Astrocyte of the spinal cord (primary cell): ENCODE results near the gene VPS25.

ENCODE experiments used
- DNase-seq: peaks from one replicate; pipeline ENCODE4 v3.0.0; 2011; ENCODE audit warnings: low read depth, low spot score
- H3K4me3 ChIP-seq: 2 replicates; pipeline ENCODE4 v1.5.1; 2011; ENCODE audit warnings: low read depth, mild to moderate bottlenecking, low read length, moderate library complexity
- in situ Hi-C: cut with HindIII; loops from 2 replicates; pipeline ENCODE4 v1.10.0; 2017; ENCODE audit warnings: low sequenced_read_pairs
- TF ChIP-seq, protein P1 (sequence below): IDR thresholded peaks from 2 replicates; pipeline ENCODE4 v1.5.1; 2012; ENCODE audit warnings: low read depth, mild to moderate bottlenecking, low read length, inconsistent platforms

The VPS25 gene

DNA sequence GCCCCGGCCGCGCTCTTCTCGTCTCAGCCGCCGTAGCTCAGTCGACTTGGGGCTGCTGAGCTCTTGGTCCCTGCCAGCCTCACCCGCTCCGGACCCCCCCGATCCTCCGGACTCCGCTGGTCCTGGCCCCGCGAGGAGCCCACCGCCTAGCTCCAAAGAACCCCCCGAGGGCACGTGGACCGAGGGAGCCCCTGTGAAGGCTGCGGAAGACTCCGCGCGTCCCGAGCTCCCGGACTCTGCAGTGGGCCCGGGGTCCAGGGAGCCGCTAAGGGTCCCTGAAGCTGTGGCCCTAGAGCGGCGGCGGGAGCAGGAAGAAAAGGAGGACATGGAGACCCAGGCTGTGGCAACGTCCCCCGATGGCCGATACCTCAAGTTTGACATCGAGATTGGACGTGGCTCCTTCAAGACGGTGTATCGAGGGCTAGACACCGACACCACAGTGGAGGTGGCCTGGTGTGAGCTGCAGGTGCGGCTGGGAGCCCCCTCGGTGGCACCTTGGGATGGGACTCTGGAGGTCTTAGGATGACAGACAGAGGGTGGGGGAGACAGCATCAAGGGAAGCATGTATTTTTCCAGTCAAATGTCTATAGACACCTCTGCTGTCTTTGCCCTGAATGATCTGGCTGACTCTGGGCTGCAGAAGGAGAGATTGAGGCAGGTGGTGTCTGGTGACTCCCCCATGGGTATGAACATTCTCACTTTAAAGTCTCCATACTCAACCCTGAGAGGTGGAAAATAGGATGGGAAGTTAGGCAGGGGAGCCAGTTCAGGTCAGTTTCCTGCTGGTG is 7.8 kb downstream of the VPS25 start:
- TF ChIP-seq, protein P1, sequence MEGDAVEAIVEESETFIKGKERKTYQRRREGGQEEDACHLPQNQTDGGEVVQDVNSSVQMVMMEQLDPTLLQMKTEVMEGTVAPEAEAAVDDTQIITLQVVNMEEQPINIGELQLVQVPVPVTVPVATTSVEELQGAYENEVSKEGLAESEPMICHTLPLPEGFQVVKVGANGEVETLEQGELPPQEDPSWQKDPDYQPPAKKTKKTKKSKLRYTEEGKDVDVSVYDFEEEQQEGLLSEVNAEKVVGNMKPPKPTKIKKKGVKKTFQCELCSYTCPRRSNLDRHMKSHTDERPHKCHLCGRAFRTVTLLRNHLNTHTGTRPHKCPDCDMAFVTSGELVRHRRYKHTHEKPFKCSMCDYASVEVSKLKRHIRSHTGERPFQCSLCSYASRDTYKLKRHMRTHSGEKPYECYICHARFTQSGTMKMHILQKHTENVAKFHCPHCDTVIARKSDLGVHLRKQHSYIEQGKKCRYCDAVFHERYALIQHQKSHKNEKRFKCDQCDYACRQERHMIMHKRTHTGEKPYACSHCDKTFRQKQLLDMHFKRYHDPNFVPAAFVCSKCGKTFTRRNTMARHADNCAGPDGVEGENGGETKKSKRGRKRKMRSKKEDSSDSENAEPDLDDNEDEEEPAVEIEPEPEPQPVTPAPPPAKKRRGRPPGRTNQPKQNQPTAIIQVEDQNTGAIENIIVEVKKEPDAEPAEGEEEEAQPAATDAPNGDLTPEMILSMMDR: no peak
- no peak for DNase-seq
- H3K4me3 ChIP-seq: peak overlapping the region; percentile 70
- in situ Hi-C loops: no loop called here

DNA sequence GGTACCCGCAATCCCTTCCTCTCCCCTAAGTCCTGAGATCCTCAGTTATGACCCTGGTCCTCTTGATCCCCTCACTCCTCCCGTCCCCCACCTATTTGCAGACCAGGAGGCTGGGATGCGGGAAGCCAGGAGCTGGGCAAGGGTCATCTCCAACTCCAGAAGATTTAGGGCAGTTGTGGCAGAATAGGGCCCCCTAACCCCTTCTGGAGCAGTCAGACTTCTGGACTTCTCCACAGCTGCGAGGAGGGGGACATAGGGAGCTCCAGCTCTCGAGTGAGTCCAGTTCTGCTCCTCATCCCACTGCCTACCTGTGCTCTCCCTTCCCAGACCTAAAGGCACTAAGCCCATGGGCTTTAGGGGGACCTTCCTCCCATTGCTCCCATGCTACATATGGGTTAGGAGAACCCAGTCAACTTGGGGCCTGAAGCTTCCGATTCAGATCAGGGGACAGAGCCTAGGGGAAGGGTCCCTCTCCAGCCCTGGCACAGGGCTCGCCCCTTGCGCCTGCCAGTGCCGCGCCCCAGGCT is 8.5 kb downstream of the VPS25 start:
- in situ Hi-C loops: no loop called here
- peak overlapping the region; percentile 70 for H3K4me3 ChIP-seq
- TF ChIP-seq, protein P1: no peak
- no peak for DNase-seq

DNA sequence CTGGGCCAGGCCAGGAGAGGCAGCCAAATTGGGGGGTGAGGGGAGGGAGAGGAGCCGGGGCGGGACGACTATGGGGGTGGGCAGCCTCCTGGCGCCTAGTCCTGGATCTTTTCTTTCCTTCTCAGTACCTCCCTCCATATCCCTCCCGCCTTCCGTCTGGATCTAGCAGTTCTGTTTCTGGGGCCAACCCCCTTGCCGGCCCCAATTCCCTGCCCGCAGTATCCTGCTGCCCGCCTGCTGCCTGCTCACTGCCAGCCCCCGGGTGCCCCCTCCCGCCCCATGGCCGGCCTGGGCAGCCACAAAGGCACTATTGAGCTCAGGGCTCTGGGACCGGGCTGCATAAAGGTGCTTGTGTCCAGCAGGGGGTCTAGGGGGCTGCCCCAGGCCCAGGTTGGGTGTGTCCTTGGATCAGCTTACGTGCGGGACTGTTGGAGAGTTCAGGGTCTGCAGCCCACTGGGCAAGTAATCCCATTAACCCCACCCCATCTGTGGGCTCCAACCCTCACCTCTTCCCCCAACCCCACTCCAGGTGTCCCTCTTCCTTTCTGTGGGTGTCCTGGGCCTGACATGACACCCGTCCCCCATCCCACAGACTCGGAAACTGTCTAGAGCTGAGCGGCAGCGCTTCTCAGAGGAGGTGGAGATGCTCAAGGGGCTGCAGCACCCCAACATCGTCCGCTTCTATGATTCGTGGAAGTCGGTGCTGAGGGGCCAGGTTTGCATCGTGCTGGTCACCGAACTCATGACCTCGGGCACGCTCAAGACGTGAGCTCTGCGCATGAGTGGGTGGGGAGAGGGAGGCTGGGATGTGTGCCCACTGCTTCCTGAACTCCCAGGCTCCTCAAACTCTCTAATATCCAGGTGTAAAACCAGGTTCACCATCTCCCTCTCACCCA is 9.2 kb downstream of the VPS25 start:
- TF ChIP-seq, protein P1: no peak
- H3K4me3 ChIP-seq: peak overlapping the region; percentile 70
- no peak for DNase-seq
- in situ Hi-C loops: no loop called here

DNA sequence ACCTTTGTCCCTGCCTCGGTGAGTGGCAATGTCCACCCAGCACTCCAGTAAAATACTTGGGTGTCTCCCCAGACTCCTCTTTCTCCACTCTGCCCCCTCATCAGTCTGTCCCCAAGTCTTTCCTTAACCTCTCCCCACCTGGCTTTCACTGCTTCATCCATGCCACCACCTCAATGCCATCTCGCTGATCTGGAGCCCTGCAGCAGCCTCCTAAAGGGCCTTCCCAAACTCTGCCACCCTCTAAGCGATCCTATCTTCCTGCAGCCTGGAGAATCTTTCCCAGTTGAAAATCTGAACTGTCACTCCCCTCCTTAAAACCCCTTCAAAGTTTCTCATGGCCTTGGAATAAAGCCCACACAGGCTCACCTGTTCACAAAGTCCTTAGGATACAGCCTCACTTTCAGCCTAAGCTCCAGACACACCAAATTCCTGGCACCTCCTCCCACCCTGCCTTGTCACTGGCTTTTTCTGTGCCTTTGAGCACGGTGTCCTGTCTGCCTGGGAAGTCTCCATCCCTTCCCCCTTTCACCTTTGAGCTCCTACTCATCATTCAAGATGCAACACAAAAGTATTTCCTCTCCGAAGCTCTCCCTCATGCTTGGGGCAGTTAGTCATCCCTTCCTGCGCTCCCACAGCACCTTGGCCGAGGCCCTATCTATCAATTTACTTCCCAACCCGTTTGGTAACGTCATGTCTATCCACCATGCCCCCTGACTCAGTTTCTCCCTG is 10.0 kb downstream of the VPS25 start:
- in situ Hi-C loops: no loop called here

DNA sequence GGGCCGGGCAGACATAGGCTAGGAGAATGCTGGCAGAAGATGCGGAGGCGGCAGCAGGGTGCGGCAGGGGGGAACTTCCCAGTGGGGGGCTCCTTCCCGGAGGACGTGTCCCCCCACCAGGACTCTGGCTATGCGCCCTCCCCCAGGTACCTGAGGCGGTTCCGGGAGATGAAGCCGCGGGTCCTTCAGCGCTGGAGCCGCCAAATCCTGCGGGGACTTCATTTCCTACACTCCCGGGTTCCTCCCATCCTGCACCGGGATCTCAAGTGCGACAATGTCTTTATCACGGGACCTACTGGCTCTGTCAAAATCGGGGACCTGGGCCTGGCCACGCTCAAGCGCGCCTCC is 10.5 kb downstream of the VPS25 start:
- TF ChIP-seq, protein P1: no peak
- no peak for DNase-seq
- in situ Hi-C loops: no loop called here
- no peak overlapping the region for H3K4me3 ChIP-seq

More for the DNA sequence above, 10.0 kb downstream of the VPS25 start:
- H3K4me3 ChIP-seq: peak overlapping the region; percentile 70
- peak; percentile 62 for DNase-seq
- TF ChIP-seq, protein P1: no peak

DNA sequence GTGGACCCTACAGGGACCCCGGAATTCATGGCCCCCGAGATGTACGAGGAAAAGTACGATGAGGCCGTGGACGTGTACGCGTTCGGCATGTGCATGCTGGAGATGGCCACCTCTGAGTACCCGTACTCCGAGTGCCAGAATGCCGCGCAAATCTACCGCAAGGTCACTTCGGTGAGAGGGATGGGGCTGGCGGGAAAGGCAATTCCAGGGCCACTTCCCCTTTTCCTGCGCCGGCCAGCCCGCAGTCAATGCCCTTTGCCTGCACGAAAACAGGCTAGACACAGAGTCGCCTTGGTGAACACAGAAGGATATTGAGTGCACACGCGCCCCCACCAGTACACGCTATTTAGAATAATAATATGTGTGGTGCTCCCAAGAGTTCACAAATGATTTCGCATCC is 11.2 kb downstream of the VPS25 start:
- DNase-seq: no peak
- H3K4me3 ChIP-seq: no peak overlapping the region
- TF ChIP-seq, protein P1: no peak
- in situ Hi-C loops: no loop called here
